GM12874 (cell line): Measurements from ENCODE around the gene CSRP2.

Experiments used
- TF ChIP-seq, protein P1 (sequence below): IDR thresholded peaks from 2 replicates; pipeline ENCODE4 v1.5.1; 2011; ENCODE audit warnings: low read depth, mild to moderate bottlenecking, control low read depth, low read length, moderate library complexity; ENCODE audit not compliant: insufficient read depth

The CSRP2 gene

GRCh38 chr12:76908303-76909017 lies 29.6 kb upstream of the CSRP2 start:
- TF ChIP-seq, protein P1, sequence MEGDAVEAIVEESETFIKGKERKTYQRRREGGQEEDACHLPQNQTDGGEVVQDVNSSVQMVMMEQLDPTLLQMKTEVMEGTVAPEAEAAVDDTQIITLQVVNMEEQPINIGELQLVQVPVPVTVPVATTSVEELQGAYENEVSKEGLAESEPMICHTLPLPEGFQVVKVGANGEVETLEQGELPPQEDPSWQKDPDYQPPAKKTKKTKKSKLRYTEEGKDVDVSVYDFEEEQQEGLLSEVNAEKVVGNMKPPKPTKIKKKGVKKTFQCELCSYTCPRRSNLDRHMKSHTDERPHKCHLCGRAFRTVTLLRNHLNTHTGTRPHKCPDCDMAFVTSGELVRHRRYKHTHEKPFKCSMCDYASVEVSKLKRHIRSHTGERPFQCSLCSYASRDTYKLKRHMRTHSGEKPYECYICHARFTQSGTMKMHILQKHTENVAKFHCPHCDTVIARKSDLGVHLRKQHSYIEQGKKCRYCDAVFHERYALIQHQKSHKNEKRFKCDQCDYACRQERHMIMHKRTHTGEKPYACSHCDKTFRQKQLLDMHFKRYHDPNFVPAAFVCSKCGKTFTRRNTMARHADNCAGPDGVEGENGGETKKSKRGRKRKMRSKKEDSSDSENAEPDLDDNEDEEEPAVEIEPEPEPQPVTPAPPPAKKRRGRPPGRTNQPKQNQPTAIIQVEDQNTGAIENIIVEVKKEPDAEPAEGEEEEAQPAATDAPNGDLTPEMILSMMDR, result no peak

DNA sequence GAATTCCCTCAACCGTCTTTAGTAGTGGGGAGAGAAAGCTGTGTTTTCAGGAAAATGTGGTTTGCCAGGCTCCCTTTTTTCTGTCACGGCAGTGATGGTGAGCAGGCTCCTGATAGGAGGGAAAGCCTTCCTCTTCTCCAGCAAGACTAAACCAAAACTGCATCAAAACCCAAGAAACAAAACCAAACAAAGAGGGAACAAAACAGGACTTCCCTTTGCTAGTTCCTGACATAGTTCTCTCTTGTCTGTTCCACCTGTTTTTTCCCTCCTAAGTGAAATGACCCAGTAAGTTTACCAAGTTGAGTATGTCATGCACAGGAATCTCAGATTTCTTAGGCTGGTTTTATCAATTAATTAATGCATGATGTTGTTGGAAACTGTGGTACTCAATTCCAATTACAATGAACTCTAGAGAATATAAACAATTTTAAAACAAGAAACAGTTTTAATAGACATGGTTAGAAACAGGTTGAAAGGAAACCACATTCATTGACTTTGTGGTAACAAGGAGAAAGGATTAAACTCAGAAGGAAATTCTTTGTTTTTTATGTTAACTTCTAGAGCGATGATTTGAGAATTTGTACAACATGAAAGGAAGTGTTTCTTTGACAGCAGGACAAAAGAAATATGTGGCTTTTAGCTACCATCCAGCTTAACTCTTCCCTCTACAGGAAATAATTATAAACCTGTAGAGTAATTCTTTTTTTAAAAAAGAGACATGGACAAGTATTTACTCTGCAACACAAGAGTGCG lies 23.0 kb upstream of the CSRP2 start:
- TF ChIP-seq, protein P1, result no peak

DNA sequence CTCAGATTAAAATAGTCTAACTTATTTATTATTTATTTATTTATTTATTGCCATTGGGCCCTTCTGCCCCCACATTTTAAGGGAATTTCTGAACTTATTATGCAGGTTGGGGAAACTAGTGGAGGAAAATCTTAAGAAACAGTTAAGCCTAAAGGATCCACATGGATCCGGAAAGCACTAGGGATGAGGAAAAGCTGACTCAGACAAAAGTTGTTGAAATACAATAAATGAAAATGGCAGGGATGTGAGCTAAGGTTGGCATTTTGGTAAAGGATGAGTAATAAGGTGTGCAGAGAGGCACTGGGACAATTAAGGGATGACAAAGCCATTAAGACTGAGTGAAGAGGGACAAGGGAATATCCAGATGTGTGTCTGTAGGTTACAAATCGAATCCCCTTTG lies 20.7 kb upstream of the CSRP2 start:
- TF ChIP-seq, protein P1, result no peak

- TF ChIP-seq, protein P1, result no peak
These were observed 19.6 kb upstream of the CSRP2 start for GRCh38 chr12:76898442-76898841.

GRCh38 chr12:76896274-76896673 lies 17.5 kb upstream of the CSRP2 start:
- TF ChIP-seq, protein P1, result no peak

DNA sequence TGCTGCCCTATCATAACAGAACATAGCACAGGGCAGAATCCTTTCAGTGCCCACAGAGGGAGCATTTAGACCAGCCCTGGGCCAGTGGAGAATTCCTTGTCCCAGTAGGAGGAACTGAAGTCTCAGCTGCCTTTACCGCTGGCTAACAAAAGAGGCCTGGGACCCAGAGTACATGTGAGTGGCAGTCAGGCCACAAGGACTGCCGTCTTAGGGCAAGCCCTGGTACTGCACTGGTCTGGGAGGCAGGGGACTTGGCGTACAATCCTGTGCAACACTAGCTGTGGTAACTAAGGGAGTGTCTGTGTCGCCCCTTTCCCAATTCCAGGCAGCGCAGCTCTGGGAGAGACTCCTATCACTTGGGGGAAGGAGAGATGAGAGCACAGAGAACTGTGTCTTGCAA lies 17.0 kb upstream of the CSRP2 start:
- TF ChIP-seq, protein P1, result no peak

GRCh38 chr12:76891609-76892008 lies 12.8 kb upstream of the CSRP2 start:
- TF ChIP-seq, protein P1, result no peak
